Airway epithelial cell (primary cell): ENCODE data around the gene FXYD4. TPM values are rescaled to one million over a fixed set of nuclear protein-coding genes. Genes with fewer than 3 reads are reported as not detected.

Experiments
- total RNA-seq: library from RNA; depleted of rRNA; stranded (reverse); fragments of >200 nt; gene quantifications from 2 replicates; pipeline ENCODE4 v1.2.3, GENCODE V29; 2015

Gene FXYD4
- total RNA-seq = not detected in 2 replicates

GRCh38 chr10:43371418-43371817 lies at the start of gene FXYD4:
Gene FXYD4 (plus strand): TSS chr10:43371636. CDS start chr10:43373747, 2,111 bp downstream.

DNA sequence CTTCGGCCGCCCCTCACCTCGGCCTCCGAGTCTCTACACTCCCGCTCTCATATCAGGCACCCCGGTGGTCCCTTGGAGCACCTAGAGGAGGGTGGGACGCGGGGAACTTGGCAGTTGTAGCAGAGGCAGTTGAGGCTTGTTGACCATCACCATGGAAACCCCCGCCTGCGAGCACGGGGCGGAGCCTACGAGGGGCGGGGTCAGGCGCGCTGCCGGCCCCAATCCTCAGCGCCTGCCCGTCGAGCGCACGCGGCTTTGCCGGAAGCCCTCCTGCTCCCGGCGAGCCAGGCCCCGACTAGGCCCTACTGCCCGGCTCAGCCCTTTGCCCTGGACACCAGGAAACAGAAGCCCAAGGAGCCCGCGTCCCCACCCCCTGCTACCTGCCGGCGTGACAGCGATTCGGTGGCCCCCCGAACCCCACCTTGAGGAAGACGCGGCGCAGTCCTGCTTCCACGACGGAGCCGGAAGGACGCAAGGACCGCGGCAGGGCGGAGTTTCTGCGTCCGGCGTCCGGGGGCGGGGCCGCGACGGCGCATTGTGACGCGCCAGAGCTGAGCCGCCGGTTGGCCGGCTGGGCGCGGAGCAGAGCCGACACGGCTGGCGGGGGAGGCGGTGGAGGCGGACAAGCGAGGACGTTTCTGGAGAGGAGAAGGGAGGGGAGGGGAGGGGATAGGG lies 37.4 kb downstream of the FXYD4 start, which contains the start of gene HNRNPF:
HNRNPF (minus strand) TSS at position 477 of the 675 bp plus-strand sequence. CDS start 21,302 bp downstream, outside the sequence.

Other genes with a start within 250 kb of the FXYD4 start
- gene CSGALNACT2, start 233.2 kb upstream of the FXYD4 start, total RNA-seq = 5.2 and 6.1 TPM in 2 replicates
- 3.7 and 5.1 TPM in 2 replicates for gene RASGEF1A, start 104.6 kb upstream of the FXYD4 start, total RNA-seq
- gene HNRNPF, start 37.5 kb downstream of the FXYD4 start, total RNA-seq = 208 and 232 TPM in 2 replicates
- 0.74 and 2.7 TPM in 2 replicates for gene ZNF487, start 65.5 kb downstream of the FXYD4 start, total RNA-seq
- gene ZNF239, start 203.0 kb downstream of the FXYD4 start, total RNA-seq = 0.70 and 1.3 TPM in 2 replicates
- 2.8 and 3.0 TPM in 2 replicates for gene ZNF485, start 234.8 kb downstream of the FXYD4 start, total RNA-seq